Loucy (cell line): Measurements from ENCODE around the gene TEAD1.

Source experiments
- H2AFZ ChIP-seq: fragments of 200-600 bp; sonication (generic); 2 replicates; pipeline ENCODE4 v1.6.0; 2016; ENCODE audit warnings: antibody characterized with exemption, mild to moderate bottlenecking, low read length, moderate library complexity
- H3F3A ChIP-seq: fragments of 200-600 bp; 2 replicates; pipeline ENCODE4 v1.6.0; 2016; ENCODE audit warnings: antibody characterized with exemption, low read depth, mild to moderate bottlenecking
- H3K27me3 ChIP-seq: fragments of 200-600 bp; sonication (generic); 2 replicates; pipeline ENCODE4 v1.6.1; 2014; ENCODE audit warnings: low read length, mild to moderate bottlenecking; ENCODE audit not compliant: insufficient read depth, poor library complexity, severe bottlenecking
- H3K36me3 ChIP-seq: fragments of 200-600 bp; sonication (generic); 2 replicates; pipeline ENCODE4 v1.6.1; 2016; ENCODE audit warnings: low read length; ENCODE audit not compliant: insufficient read depth
- H3K4me1 ChIP-seq: fragments of 200-600 bp; sonication (generic); 2 replicates; pipeline ENCODE4 v1.5.1; 2014; ENCODE audit warnings: low read length, mild to moderate bottlenecking; ENCODE audit not compliant: insufficient read depth, poor library complexity, severe bottlenecking
- H3K4me2 ChIP-seq: fragments of 200-600 bp; sonication (generic); 2 replicates; pipeline ENCODE4 v1.6.0; 2014; ENCODE audit warnings: antibody characterized with exemption, low read length, low read depth, mild to moderate bottlenecking; ENCODE audit not compliant: poor library complexity, severe bottlenecking
- H3K4me3 ChIP-seq: fragments of 200-600 bp; sonication (generic); 2 replicates; pipeline ENCODE4 v1.5.1; 2014; ENCODE audit warnings: low read length, mild to moderate bottlenecking, mixed read lengths; ENCODE audit not compliant: poor library complexity, severe bottlenecking
- H3K79me2 ChIP-seq: fragments of 200-600 bp; sonication (generic); 2 replicates; pipeline ENCODE4 v1.6.1; 2014; ENCODE audit warnings: low read length; ENCODE audit not compliant: insufficient read depth
- H3K9ac ChIP-seq: fragments of 200-600 bp; sonication (generic); 2 replicates; pipeline ENCODE4 v1.6.0; 2014; ENCODE audit warnings: mild to moderate bottlenecking, low read depth, low read length, moderate library complexity; ENCODE audit not compliant: poor library complexity, severe bottlenecking
- H3K9me2 ChIP-seq: fragments of 200-600 bp; sonication (generic); replicated peaks from 2 replicates; pipeline ENCODE4 v1.6.1; 2016; ENCODE audit warnings: low read depth, low read length, mixed read lengths
- H3K9me3 ChIP-seq: fragments of 200-600 bp; sonication (generic); 2 replicates; pipeline ENCODE4 v1.6.1; 2014; ENCODE audit warnings: mild to moderate bottlenecking, antibody characterized with exemption, low read length, low read depth; ENCODE audit not compliant: insufficient read depth
- H4K20me1 ChIP-seq: fragments of 200-600 bp; sonication (generic); 2 replicates; pipeline ENCODE4 v1.6.0; 2014; ENCODE audit warnings: antibody characterized with exemption, low read length, mild to moderate bottlenecking; ENCODE audit not compliant: insufficient read depth, poor library complexity, severe bottlenecking
- EZH2phosphoT487 ChIP-seq: fragments of 200-600 bp; IDR thresholded peaks from 2 replicates; pipeline ENCODE4 v1.6.1; 2018; ENCODE audit warnings: antibody characterized with exemption, mild to moderate bottlenecking, moderate library complexity, borderline replicate concordance
- TF ChIP-seq, protein P1 (sequence below): fragments of 200-600 bp; sonication (generic); conservative IDR thresholded peaks from 2 replicates; pipeline ENCODE4 v1.5.1; 2014; ENCODE audit warnings: mild to moderate bottlenecking, antibody characterized with exemption, low read length

The TEAD1 gene

DNA sequence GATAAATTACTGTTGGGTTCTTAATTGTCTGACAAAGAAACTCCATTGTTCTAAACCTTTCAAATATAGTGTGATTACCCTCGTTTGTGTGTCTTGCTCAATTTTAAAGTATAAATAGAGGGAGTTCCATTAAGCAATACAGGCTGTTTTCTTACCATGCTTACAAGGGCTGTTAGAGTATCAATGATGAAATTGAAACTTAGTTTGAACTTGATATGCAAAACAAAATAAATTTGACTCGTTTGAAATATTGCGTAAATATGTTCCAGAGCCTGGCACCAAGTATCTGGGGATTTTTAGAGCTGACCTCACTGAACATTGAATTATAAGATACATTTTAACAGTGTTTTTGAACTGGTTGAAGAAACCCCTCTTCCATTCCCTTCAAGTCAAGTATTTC is 31.7 kb downstream of the TEAD1 start:
- no peaks in the 10 kb centered on the region for H3K79me2 ChIP-seq

DNA sequence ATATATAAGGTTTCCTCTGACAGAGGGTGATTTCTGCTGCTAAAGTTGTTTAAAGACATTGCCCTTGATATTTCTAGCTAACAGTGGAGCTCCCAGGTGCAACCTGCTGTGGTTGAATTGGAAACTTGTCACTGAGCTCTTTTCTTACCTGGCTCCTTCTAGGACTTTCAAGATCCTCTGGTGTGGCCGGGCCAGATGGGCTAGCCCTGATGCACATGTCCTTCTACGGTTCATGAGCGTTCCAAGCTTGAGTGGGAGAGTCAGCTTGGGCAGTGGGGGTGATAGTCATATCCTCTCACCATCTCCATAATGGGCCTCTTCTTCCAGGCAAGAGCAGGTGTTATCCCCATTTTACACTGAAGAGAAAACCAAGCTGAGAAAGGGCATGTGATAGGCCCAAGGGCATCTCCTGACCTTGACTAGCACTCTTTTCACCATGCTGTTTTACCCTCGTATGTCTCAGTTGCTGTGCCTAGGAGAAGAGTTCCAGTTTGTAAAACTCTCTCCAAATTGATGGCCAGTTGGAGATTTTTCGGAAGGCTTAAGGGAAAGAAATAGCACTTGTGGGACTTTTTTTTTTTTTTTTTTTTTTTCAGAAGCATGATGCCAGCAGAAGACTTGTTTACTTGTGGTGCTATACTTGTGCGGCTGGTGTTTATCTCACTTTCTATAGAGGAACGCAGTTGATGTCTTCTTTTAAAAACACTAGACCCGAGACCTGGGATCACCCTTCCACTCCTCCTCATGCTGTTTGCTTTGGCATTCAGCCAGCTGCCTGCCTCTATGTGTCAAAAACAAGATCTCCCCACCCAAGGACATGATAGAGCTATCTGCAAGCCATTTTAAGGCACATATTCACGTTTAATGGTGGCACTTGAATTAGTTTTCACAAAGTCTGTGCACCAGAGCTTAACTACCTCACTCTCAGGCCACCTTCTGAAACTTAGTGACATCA is 32.6 kb downstream of the TEAD1 start:
- Histone ChIP-seq H3K79me2 (no peaks in the 10 kb centered on the region), H3K9me2 (no peaks in the 10 kb centered on the region), H4K20me1 (no peaks in the 10 kb centered on the region), H2AFZ (no peak overlapping the region), H3K27me3 (peaks cover 49% of the 10 kb centered on the region), H3K9ac (no peak overlapping the region), H3K4me3 (no peak overlapping the region), H3K9me3 (no peaks in the 10 kb centered on the region), H3K4me2 (no peak overlapping the region), H3F3A (no peaks in the 10 kb centered on the region), H3K36me3 (no peaks in the 10 kb centered on the region), H3K4me1 (no peaks in the 10 kb centered on the region)
- no peak for TF ChIP-seq EZH2phosphoT487
- TF ChIP-seq, protein P1, sequence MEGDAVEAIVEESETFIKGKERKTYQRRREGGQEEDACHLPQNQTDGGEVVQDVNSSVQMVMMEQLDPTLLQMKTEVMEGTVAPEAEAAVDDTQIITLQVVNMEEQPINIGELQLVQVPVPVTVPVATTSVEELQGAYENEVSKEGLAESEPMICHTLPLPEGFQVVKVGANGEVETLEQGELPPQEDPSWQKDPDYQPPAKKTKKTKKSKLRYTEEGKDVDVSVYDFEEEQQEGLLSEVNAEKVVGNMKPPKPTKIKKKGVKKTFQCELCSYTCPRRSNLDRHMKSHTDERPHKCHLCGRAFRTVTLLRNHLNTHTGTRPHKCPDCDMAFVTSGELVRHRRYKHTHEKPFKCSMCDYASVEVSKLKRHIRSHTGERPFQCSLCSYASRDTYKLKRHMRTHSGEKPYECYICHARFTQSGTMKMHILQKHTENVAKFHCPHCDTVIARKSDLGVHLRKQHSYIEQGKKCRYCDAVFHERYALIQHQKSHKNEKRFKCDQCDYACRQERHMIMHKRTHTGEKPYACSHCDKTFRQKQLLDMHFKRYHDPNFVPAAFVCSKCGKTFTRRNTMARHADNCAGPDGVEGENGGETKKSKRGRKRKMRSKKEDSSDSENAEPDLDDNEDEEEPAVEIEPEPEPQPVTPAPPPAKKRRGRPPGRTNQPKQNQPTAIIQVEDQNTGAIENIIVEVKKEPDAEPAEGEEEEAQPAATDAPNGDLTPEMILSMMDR: no peak

More for the DNA sequence above, 31.7 kb downstream of the TEAD1 start:
- H4K20me1 ChIP-seq: no peaks in the 10 kb centered on the region
- H3K4me3 ChIP-seq: no peak overlapping the region
- no peak overlapping the region for H2AFZ ChIP-seq
- no peaks in the 10 kb centered on the region for H3K36me3 ChIP-seq
- H3K9me2 ChIP-seq: no peaks in the 10 kb centered on the region
- H3K4me1 ChIP-seq: no peaks in the 10 kb centered on the region
- no peaks in the 10 kb centered on the region for H3F3A ChIP-seq
- H3K9me3 ChIP-seq: no peaks in the 10 kb centered on the region
- peaks cover 51% of the 10 kb centered on the region for H3K27me3 ChIP-seq
- no peak overlapping the region for H3K4me2 ChIP-seq
- TF ChIP-seq EZH2phosphoT487: no peak
- TF ChIP-seq, protein P1: no peak
- H3K9ac ChIP-seq: no peak overlapping the region

DNA sequence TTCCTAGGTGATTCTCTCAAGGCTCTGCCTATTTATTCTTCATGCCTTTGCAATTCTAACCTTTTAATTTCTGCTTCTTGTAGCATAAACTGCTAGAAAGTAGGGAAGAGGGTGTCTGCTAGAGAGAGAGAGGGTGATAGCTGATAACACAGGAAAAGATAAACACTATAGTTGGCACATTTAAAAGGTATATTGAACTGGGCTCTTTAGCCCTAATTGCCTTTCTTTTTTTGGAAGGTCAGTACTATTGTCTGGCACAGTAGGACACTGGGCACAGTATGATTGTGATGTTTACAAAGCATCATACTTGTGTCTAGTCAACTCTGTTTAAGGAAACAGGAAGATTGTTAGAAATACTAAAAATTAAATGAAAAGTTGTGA is 33.3 kb downstream of the TEAD1 start:
- H3K27me3 ChIP-seq: peaks cover 55% of the 10 kb centered on the region
- no peaks in the 10 kb centered on the region for H3F3A ChIP-seq
- H3K9me3 ChIP-seq: no peaks in the 10 kb centered on the region
- H3K9ac ChIP-seq: no peak overlapping the region
- H3K36me3 ChIP-seq: no peaks in the 10 kb centered on the region
- H3K4me1 ChIP-seq: no peaks in the 10 kb centered on the region
- no peak overlapping the region for H3K4me3 ChIP-seq
- H3K9me2 ChIP-seq: no peaks in the 10 kb centered on the region
- no peak overlapping the region for H3K4me2 ChIP-seq
- H2AFZ ChIP-seq: no peak overlapping the region
- no peaks in the 10 kb centered on the region for H4K20me1 ChIP-seq
- H3K79me2 ChIP-seq: no peaks in the 10 kb centered on the region
- TF ChIP-seq, protein P1: no peak
- TF ChIP-seq EZH2phosphoT487: no peak
